Spinal cord (tissue), 10 donors: ENCODE data around the gene ZNF165. TPM values are rescaled to one million over a fixed set of nuclear protein-coding genes. Genes with fewer than 3 reads are reported as not detected.
"Not testable (repeated sequence)": the region's sequence is repeated elsewhere in the genome, so short reads cannot be mapped to it uniquely, and the experiment has no call there.

Experiments used
- DNase-seq, 6 donors: peaks; one replicate each; pipeline versions ENCODE4 v3.0.0 to v3.0.0-alpha.2; 2013 to 2015; ENCODE audit warnings: low spot score in 6 of 6, low read depth in 4 of 6
- H3K27ac ChIP-seq: one replicate; pipeline ENCODE4 v1.5.1; 2013; ENCODE audit warnings: low read depth, low read length, control low read depth
- H3K27me3 ChIP-seq: one replicate; pipeline ENCODE4 v1.6.1; 2013; ENCODE audit warnings: low read length; ENCODE audit not compliant: control insufficient read depth, insufficient read depth
- H3K36me3 ChIP-seq: one replicate; pipeline ENCODE4 v1.6.1; 2013; ENCODE audit warnings: low read length; ENCODE audit not compliant: control insufficient read depth, insufficient read depth
- H3K4me1 ChIP-seq: one replicate; pipeline ENCODE4 v1.6.1; 2013; ENCODE audit warnings: low read length; ENCODE audit not compliant: control insufficient read depth, insufficient read depth
- H3K4me3 ChIP-seq: one replicate; pipeline ENCODE4 v1.5.1; 2013; ENCODE audit warnings: low read depth, low read length, control low read depth
- H3K9me3 ChIP-seq: one replicate; pipeline ENCODE4 v1.6.1; 2013; ENCODE audit warnings: low read length; ENCODE audit not compliant: control insufficient read depth, insufficient read depth
- WGBS: methylation state at CpG from one replicate; pipeline ENCODE4 v1.1.5; 2013; ENCODE audit warnings: missing lambda C conversion rate; ENCODE audit not compliant: insufficient coverage; 5-methylcytosine and 5-hydroxymethylcytosine counted together
- polyA plus RNA-seq, 2 donors: library from polyadenylated mRNA; unstranded; fragments of 120-200 nt; gene quantifications; one replicate each; pipeline ENCODE4 v1.2.1, GENCODE V29; 2013; ENCODE audit not compliant: insufficient read length in 2 of 2
- total RNA-seq, 2 donors: library from RNA; depleted of rRNA in 1 of 2; stranded (reverse); fragments of 120-200 nt in 1 of 2; fragments of >200 nt in 1 of 2; gene quantifications; one replicate each; pipeline versions ENCODE4 v1.2.3 to v1.2.4, GENCODE V29; 2013 to 2014
- donor health status: healthy.

The ZNF165 gene
- total and polyA plus RNA-seq, 4 donors, result 0.99 to 1.9 (median 1.6) TPM

DNA sequence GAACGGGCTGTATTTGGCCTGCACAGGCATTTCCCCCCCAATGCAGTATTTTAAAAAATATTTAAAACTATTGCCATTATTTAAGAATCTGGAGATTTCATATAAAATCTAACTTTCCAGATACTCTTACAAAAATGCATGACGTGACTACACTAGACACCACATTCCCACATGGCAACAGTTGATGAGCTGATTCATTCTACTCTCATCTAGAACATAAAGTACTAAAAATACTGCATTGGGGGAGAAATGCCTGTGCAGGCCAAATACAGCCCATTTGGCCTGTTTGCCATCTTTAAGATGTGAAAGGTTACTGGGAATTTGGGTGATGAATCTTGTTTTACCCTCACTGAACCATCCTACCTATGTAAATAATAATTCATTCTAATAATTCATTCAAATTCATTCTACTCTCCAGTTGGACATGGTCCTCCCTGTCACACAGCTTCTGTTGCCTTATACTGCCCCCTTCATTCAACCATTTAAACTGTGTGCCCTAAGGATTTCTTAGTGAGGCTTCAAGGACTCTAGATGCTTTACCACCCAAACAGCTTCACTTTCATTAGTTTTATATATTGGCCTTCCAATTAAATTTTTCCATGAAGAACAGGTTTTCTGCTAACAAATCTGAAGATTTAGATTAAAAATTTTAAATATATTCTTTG is 37.1 kb downstream of the ZNF165 start:
- H3K27ac ChIP-seq, result no peak overlapping the region
- no peaks in the 10 kb centered on the region for H3K9me3 ChIP-seq
- H3K4me1 ChIP-seq, result no peaks in the 10 kb centered on the region
- H3K36me3 ChIP-seq, result peaks cover 21% of the 10 kb centered on the region
- no peak for DNase-seq
- no peaks in the 10 kb centered on the region for H3K27me3 ChIP-seq
- H3K4me3 ChIP-seq, result no peak overlapping the region
- WGBS, result no CpG with 5 or more reads among the region's 2 CpGs

DNA sequence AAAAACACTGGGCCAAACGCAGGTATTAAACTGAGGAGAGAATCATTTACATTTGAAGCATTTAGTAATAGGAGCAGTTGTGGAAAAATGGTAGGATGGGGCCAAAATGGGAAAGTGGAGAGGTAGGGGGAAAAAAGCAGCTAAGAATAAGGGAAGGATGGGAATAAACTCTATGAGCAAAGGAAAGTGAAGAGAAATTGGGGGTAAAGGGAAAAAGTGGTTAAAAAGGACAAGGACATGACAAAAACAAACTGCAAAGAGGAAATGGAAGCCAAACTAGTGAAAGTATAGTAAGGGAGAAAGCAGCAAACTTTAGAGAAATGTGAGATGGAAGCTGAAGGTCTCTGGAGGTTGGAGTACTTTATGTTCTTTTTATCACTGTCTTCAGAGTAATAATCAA is 37.8 kb downstream of the ZNF165 start:
- 83% methylated on average over 1 of the region's 1 CpG for WGBS
- peaks cover 23% of the 10 kb centered on the region for H3K36me3 ChIP-seq
- no peak for DNase-seq

DNA sequence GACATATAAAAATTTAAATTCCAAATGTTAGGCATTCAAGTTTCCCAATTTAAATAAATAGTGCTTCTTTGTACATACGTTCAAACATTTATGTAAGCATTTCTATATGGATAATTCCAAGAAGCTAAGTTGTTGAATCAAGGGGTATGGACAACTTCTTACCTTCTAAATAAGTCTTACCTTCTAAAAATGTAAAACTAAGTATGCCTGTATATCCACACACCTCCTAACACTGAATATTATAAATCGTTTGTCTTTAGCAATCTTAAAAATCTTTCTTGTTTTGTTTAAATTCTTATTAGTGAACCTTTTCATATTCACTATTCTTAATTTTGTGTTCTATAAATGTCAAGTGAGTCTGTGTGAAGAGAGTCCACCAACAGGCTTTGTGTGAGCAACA is 41.5 kb downstream of the ZNF165 start:
- Histone ChIP-seq H3K36me3 (peaks cover 24% of the 10 kb centered on the region), H3K27ac (no peak overlapping the region), H3K9me3 (no peaks in the 10 kb centered on the region), H3K4me3 (no peak overlapping the region), H3K4me1 (peaks cover 4% of the 10 kb centered on the region), H3K27me3 (no peaks in the 10 kb centered on the region)
- DNase-seq, result no peak
- WGBS, result no CpG with 5 or more reads among the region's 2 CpGs

More for the DNA sequence above, 37.8 kb downstream of the ZNF165 start:
- no peaks in the 10 kb centered on the region for H3K4me1 ChIP-seq
- H3K4me3 ChIP-seq, result no peak overlapping the region
- H3K27ac ChIP-seq, result no peak overlapping the region
- no peaks in the 10 kb centered on the region for H3K27me3 ChIP-seq
- H3K9me3 ChIP-seq, result no peaks in the 10 kb centered on the region

DNA sequence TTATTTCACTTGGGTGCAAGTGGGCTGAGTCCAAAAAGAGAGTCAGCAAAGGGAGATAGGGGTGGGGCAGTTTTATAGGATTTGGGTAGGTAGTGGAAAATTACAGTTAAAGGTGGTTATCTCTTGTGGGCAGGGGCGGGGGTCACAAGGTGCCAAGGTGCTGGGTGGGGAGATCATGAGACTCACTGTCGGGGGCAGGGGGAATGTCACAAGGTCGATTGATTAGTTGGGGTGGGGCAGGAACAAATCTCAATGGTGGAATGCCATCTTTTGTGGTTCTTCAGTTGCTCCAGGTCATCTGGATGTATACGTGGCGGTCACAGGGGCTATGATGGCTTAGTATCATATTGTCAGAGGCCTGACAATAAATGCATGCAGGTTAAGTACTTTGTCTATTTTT is 41.9 kb downstream of the ZNF165 start:
- not testable (repeated sequence) for H3K27ac ChIP-seq, H3K9me3 ChIP-seq, H3K4me1 ChIP-seq, H3K4me3 ChIP-seq, H3K27me3 ChIP-seq, DNase-seq
- H3K36me3 ChIP-seq, result peaks cover 24% of the 10 kb centered on the region
- 98% methylated on average over 3 of the region's 5 CpGs for WGBS

DNA sequence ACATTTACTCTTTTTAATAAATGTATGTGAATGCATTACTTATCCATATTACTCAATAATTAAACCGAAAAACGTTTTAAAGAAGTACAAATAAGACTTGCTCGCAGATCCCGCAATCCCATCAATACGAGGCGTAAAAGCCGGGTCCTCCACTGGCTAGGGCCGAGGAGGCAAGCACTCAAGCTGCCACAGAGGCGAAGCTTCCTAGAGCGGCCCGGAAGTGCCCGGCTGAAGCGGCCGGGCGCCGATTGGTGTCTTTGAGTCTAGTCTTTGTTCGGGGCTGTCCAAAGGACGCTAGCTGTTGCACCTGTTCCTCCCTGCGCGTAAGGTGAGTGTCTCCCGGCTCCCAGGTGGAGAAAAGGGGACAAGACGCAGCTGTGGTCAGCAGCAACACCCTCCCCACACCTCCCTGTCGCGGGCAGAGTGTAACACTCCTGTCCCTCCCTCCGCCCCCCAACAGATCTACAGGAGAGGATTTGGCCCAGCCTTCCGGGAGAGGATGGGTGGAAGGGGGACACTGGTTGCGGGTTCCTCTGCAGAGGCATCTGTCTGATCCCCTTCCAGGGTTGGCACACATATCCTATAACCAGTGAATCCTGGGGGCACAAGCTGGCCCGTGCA is 44.1 kb downstream of the ZNF165 start, which contains the start of gene ZSCAN16:
ZSCAN16 (plus strand) TSS at position 260 of the 621 bp plus-strand sequence. CDS start 835 bp downstream, outside the sequence.
- DNase-seq, result peak in 5 of 6 donors; percentile 72 to 97 (median 82)
- Histone ChIP-seq H3K9me3 (no peaks in the 10 kb centered on the region), H3K27ac (peak within 1 kb of the TSS; percentile 44), H3K36me3 (peaks cover 12% of the 10 kb centered on the region), H3K27me3 (no peaks in the 10 kb centered on the region), H3K4me1 (peaks cover 4% of the 10 kb centered on the region), H3K4me3 (peak within 1 kb of the TSS; percentile 61)
- WGBS, result under 1% methylated on average over 20 of the region's 28 CpGs

DNA sequence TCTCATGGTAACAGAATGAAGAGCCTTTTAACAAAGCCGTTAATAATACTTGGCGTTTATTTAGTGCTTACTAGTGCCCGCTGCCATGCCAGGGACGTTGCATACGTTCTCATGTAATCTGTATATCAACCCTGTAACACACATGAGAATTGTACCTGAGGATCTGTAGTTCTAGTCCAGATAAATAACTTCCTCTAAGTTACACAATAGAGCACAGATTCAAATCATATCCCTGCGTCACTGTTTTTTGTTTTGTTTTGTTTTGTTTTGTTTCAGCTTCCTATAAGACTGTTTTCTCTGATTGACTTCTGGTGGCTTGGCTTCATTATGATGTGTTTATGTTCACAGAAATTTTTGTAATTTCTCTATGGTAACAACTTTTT is 44.6 kb downstream of the ZNF165 start:
- H3K36me3 ChIP-seq, result peaks cover 12% of the 10 kb centered on the region
- no peaks in the 10 kb centered on the region for H3K27me3 ChIP-seq
- DNase-seq, result no peak
- no peaks in the 10 kb centered on the region for H3K9me3 ChIP-seq
- peak overlapping the region; percentile 44 for H3K27ac ChIP-seq
- no CpG with 5 or more reads among the region's 6 CpGs for WGBS
- peak overlapping the region; percentile 61 for H3K4me3 ChIP-seq
- H3K4me1 ChIP-seq, result peaks cover 4% of the 10 kb centered on the region

DNA sequence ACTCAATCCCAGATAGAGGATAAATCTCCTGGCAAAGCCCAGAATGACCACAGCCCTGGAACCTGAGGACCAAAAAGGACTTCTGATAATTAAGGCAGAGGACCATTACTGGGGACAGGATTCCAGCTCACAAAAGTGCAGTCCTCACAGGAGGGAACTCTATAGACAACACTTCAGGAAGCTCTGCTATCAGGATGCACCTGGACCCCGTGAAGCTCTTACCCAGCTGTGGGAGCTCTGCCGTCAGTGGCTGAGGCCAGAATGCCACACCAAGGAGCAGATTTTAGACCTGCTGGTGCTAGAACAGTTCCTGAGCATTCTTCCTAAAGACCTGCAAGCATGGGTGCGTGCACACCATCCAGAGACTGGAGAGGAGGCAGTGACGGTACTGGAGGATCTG is 45.0 kb downstream of the ZNF165 start:
- Histone ChIP-seq H3K27ac (no peak overlapping the region), H3K9me3 (no peaks in the 10 kb centered on the region), H3K36me3 (peaks cover 7% of the 10 kb centered on the region), H3K27me3 (no peaks in the 10 kb centered on the region), H3K4me1 (peaks cover 4% of the 10 kb centered on the region), H3K4me3 (no peak overlapping the region)
- DNase-seq, result no peak
- WGBS, result 80% methylated on average over 4 of the region's 4 CpGs

DNA sequence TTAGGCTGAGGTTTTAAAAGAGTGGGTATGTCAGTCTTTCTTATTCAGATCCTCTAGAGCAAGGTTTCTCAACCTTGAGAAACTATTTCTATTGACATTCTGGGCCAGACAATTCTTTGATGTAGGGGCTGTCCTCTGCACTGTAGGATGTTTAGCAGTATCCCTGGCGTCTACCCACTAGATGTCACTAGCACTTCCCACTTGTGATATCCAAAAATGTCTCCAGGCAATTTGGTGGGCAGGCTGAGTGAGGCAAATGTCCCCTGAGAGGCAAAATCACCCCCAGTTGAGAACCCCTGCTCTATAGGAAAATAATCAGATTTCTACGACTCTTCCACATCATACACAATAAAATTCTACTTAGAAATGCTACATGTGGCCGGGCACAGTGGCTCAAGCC is 53.6 kb downstream of the ZNF165 start:
- Histone ChIP-seq H3K9me3 (no peaks in the 10 kb centered on the region), H3K4me3 (no peak overlapping the region), H3K27me3 (no peaks in the 10 kb centered on the region), H3K4me1 (peaks cover 4% of the 10 kb centered on the region), H3K27ac (no peak overlapping the region), H3K36me3 (no peaks in the 10 kb centered on the region)
- 58% methylated on average over 2 of the region's 3 CpGs for WGBS
- DNase-seq, result peak in 2 of 6 donors; percentile 54 to 71

DNA sequence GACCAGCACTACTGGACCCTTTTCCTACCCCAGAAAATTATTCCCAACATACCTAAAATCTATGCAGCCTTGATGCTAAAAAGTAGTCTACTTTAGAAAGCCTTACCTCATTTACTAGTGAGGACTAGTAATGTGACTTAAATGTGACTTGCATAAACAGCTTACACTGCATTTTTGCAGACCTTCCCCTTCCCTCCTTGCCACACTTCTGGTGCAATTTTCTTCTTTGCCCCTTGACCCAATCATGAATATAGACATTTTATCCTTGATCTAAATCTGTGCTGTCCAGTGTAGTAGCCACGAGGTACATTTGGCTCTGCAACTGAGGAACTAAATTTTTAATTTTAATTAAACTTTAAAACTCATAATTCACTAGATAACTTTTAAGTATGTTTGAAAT is 54.3 kb downstream of the ZNF165 start:
- peaks cover 4% of the 10 kb centered on the region for H3K4me1 ChIP-seq
- no peak for DNase-seq
- no peaks in the 10 kb centered on the region for H3K36me3 ChIP-seq
- H3K9me3 ChIP-seq, result no peaks in the 10 kb centered on the region
- no peak overlapping the region for H3K4me3 ChIP-seq
- H3K27ac ChIP-seq, result no peak overlapping the region
- WGBS, result no CpG with 5 or more reads among the region's 1 CpG
- no peaks in the 10 kb centered on the region for H3K27me3 ChIP-seq

DNA sequence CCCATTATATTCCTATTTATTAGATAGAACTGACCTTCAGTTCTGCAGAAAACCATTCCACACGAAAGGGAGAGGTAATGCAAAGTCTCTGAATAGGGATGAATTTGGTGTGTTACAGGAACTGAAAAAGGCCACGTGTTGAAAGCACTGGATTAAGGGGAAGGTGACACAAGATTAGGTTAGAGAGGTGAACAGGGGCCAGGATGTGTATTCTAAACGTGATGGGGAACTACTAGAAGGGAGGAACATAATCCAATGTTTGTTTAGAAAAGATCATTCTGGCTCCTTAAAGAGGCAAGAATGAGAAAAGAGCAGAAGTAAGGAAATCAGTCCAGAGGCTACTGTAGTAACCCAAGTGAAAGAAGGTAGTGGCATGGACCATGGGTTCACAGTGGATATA is 55.0 kb downstream of the ZNF165 start:
- Histone ChIP-seq H3K9me3 (no peaks in the 10 kb centered on the region), H3K27ac (no peak overlapping the region), H3K36me3 (no peaks in the 10 kb centered on the region), H3K4me1 (peaks cover 4% of the 10 kb centered on the region), H3K27me3 (no peaks in the 10 kb centered on the region), H3K4me3 (no peak overlapping the region)
- 24% methylated on average over 2 of the region's 3 CpGs for WGBS
- DNase-seq, result no peak
